Gastroesophageal sphincter (tissue), 3 donors: ENCODE results near the gene FBXL16.

Experiments
- CTCF ChIP-seq, 4 experiments: fragments of 200-600 bp in 2 of 4; fragments of 450-650 bp in 2 of 4; sonication (generic) in 1 of 4; IDR thresholded peaks; one replicate each; pipeline ENCODE4 v1.5.1; 2017 to 2019; ENCODE audit warnings: antibody characterized with exemption in 4 of 4, mild to moderate bottlenecking in 2 of 4, moderate library complexity in 2 of 4
- POLR2A ChIP-seq, 2 donors: fragments of 450-650 bp; IDR thresholded peaks; one replicate each; pipeline ENCODE4 v1.6.1; 2017; ENCODE audit warnings: antibody characterized with exemption in 2 of 2, mild to moderate bottlenecking in 2 of 2, moderate library complexity in 1 of 2
- POLR2AphosphoS5 ChIP-seq: sonication (generic); formaldehyde crosslinking; IDR thresholded peaks from one replicate; pipeline ENCODE4 v1.6.1; 2017; ENCODE audit warnings: antibody characterized with exemption

- TF ChIP-seq POLR2A (IDR thresholded peaks at IDR 0.05), result no peak
- TF ChIP-seq CTCF (IDR thresholded peaks at IDR 0.05), result no peak
- TF ChIP-seq POLR2AphosphoS5, result no peak
These were observed 24.4 kb downstream of the FBXL16 start for GRCh38 chr16:680967-681745.
